Suprapubic skin (tissue), 3 donors: ENCODE data around the gene GPC5.

Experiments used
- EP300 ChIP-seq: sonication (generic); formaldehyde crosslinking; IDR thresholded peaks from one replicate; pipeline ENCODE4 v1.6.1; 2017; ENCODE audit warnings: antibody characterized with exemption
- POLR2A ChIP-seq, 2 donors: fragments of 450-650 bp; IDR thresholded peaks; one replicate each; pipeline ENCODE4 v1.6.1; 2017; ENCODE audit warnings: antibody characterized with exemption in 2 of 2, mild to moderate bottlenecking in 2 of 2, moderate library complexity in 2 of 2
- TF ChIP-seq, protein P1 (sequence below), 2 donors: fragments of 200-600 bp in 1 of 2; fragments of 450-650 bp in 1 of 2; sonication (generic) in 1 of 2; IDR thresholded peaks; one replicate each; pipeline ENCODE4 v1.5.1; 2016 to 2019; ENCODE audit warnings: antibody characterized with exemption in 2 of 2, mild to moderate bottlenecking in 1 of 2, moderate library complexity in 1 of 2

DNA sequence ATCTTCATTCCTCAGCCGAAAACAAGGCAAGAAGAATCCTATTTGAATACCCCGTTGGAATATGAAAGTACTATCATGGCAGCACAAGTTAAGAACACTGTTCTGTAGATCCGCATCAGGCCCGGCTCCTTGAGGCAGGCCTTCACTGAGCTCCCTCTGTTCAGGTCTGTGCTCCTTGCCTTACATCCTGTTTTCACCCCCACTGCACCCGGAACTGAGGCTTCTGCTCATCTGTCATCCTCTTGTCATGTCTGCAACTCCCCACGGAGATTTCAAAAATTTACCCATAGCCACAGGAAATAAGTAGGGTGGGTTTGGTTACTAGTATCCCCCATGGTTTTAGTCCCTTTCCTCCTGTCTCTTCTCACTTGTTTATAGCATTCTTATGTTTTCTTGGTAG, 861.9 kb downstream of the GPC5 start:
- TF ChIP-seq, protein P1, sequence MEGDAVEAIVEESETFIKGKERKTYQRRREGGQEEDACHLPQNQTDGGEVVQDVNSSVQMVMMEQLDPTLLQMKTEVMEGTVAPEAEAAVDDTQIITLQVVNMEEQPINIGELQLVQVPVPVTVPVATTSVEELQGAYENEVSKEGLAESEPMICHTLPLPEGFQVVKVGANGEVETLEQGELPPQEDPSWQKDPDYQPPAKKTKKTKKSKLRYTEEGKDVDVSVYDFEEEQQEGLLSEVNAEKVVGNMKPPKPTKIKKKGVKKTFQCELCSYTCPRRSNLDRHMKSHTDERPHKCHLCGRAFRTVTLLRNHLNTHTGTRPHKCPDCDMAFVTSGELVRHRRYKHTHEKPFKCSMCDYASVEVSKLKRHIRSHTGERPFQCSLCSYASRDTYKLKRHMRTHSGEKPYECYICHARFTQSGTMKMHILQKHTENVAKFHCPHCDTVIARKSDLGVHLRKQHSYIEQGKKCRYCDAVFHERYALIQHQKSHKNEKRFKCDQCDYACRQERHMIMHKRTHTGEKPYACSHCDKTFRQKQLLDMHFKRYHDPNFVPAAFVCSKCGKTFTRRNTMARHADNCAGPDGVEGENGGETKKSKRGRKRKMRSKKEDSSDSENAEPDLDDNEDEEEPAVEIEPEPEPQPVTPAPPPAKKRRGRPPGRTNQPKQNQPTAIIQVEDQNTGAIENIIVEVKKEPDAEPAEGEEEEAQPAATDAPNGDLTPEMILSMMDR (IDR thresholded peaks at IDR 0.05), result no peak
- no peak for TF ChIP-seq EP300
- no peak for TF ChIP-seq POLR2A (IDR thresholded peaks at IDR 0.05)
